Parathyroid adenoma (tissue), 2 donors: ENCODE data around the gene ZER1.

Source experiments
- H2AFZ ChIP-seq: fragments of 300-600 bp; sonication (generic); one replicate; pipeline ENCODE4 v1.7.0; 2017; ENCODE audit warnings: antibody characterized with exemption, mild to moderate bottlenecking
- H3K27ac ChIP-seq: fragments of 300-600 bp; sonication (generic); one replicate; pipeline ENCODE4 v1.7.0; 2017
- H3K27me3 ChIP-seq: fragments of 300-600 bp; sonication (generic); one replicate; pipeline ENCODE4 v1.7.0; 2017; ENCODE audit warnings: low read length; ENCODE audit not compliant: control insufficient read depth, insufficient read depth
- H3K36me3 ChIP-seq: fragments of 300-600 bp; sonication (generic); one replicate; pipeline ENCODE4 v1.7.0; 2017; ENCODE audit warnings: low read length; ENCODE audit not compliant: control insufficient read depth, insufficient read depth
- H3K4me1 ChIP-seq: fragments of 300-600 bp; sonication (generic); one replicate; pipeline ENCODE4 v1.7.0; 2017; ENCODE audit warnings: control low read depth
- H3K4me2 ChIP-seq: fragments of 300-600 bp; sonication (generic); one replicate; pipeline ENCODE4 v1.7.0; 2017; ENCODE audit warnings: low read length
- H3K4me3 ChIP-seq: fragments of 300-600 bp; sonication (generic); one replicate; pipeline ENCODE4 v1.7.0; 2017; ENCODE audit warnings: low read depth, low read length
- H3K79me2 ChIP-seq: fragments of 300-600 bp; sonication (generic); one replicate; pipeline ENCODE4 v1.7.0; 2017; ENCODE audit warnings: control low read depth
- H3K9ac ChIP-seq: fragments of 300-600 bp; sonication (generic); one replicate; pipeline ENCODE4 v1.7.0; 2017; ENCODE audit warnings: mild to moderate bottlenecking
- H3K9me3 ChIP-seq: fragments of 300-600 bp; sonication (generic); one replicate; pipeline ENCODE4 v1.7.0; 2017; ENCODE audit warnings: low read length; ENCODE audit not compliant: control insufficient read depth
- CTCF ChIP-seq: fragments of 300-600 bp; sonication (generic); IDR thresholded peaks from one replicate; pipeline ENCODE4 v1.7.0; 2017; ENCODE audit warnings: antibody characterized with exemption, mild to moderate bottlenecking
- donor health status: primary hyperparathyroidism.

ZER1 gene

DNA sequence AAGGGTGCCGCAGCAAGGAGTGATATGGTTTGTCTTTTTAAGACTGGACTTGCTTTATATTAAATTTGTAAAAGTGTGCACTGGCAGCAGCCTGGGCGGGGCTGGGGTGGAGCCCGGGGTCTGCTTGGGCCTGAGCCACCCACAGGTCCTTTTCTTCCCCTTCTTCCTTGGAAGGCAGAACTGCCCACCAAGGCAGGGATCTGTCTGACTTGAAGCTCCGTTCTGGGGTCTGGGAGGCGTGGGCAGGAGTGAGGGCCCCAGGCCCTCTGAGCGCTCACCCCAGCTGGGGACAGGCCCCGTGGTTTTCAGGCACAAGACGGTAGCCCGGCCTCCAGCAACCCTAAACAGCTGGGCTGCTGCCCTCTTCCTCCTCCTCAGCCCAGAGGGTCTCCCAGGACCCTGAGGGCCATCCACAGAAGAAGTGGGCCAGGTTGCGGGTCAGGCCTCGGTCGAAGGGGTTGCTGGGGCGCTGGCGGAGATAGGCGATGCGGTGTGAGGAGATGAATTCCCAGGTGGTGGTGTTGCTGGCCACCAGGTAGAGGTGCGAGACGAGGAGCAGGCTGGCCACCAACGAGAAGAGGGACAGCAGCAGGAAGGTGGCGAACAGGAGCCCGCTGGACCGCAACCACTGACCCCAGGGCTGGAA is 50.8 kb downstream of the ZER1 start:
- Histone ChIP-seq H3K36me3 (no peaks in the 10 kb centered on the region), H3K4me2 (no peak overlapping the region), H3K4me1 (peaks cover 5% of the 10 kb centered on the region), H3K9ac (no peak overlapping the region), H3K27me3 (no peaks in the 10 kb centered on the region), H3K27ac (no peak overlapping the region), H3K4me3 (no peak overlapping the region), H3K79me2 (no peaks in the 10 kb centered on the region), H3K9me3 (no peaks in the 10 kb centered on the region), H2AFZ (no peak overlapping the region)
- TF ChIP-seq CTCF, result no peak

DNA sequence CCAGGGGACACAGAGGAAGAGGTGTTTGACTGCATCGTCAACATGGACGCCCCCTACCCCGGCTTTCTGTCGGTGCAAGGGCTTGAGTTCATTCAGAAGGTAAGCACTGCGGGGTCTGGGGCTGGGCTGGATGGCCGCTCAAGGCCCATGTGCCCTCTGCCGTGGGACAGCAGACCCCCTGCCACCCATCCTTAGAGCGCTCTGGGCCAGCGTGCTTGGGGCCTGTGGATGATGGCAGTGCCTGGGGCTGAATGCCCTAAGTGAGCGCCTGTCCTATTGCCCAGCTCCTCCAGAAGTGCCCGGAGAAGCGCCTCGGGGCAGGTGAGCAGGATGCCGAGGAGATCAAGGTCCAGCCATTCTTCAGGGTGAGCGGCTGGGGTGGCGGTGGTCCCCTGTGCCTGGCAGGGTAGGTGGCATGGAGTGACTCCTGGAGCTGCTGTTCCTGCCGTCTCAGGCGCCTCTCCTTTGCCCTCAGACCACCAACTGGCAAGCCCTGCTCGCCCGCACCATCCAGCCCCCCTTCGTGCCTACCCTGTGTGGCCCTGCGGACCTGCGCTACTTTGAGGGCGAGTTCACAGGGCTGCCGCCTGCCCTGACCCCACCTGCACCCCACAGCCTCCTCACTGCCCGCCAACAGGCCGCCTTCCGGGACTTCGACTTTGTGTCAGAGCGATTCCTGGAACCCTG is 51.7 kb downstream of the ZER1 start:
- no peaks in the 10 kb centered on the region for H3K79me2 ChIP-seq
- no peak overlapping the region for H3K4me3 ChIP-seq
- TF ChIP-seq CTCF, result no peak
- no peaks in the 10 kb centered on the region for H3K27me3 ChIP-seq
- H3K9me3 ChIP-seq, result no peaks in the 10 kb centered on the region
- H3K9ac ChIP-seq, result no peak overlapping the region
- H3K4me2 ChIP-seq, result no peak overlapping the region
- peaks cover 5% of the 10 kb centered on the region for H3K4me1 ChIP-seq
- H2AFZ ChIP-seq, result no peak overlapping the region
- H3K27ac ChIP-seq, result no peak overlapping the region
- no peaks in the 10 kb centered on the region for H3K36me3 ChIP-seq

DNA sequence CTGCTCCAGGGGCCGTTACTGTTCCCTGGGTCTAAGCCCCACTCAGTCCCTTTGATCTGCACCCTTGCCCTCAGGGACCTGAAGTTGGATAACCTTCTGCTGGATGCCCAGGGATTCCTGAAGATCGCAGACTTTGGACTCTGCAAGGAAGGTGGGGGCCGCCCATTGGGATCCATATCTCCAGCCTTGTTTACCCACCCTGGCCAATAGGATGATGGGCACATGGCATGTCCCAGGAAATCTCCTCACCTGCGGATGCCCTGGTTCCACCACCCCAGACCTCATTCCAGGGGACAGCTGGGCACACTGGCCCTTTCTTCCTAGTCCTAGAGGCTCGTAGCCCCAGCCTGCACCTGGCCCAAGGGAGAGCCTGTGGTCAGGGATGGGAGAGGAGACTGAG is 53.3 kb downstream of the ZER1 start:
- Histone ChIP-seq H3K4me2 (no peak overlapping the region), H3K79me2 (no peaks in the 10 kb centered on the region), H3K4me3 (no peak overlapping the region), H3K4me1 (no peaks in the 10 kb centered on the region), H3K27me3 (no peaks in the 10 kb centered on the region), H3K27ac (no peak overlapping the region), H3K36me3 (no peaks in the 10 kb centered on the region), H2AFZ (no peak overlapping the region), H3K9ac (no peak overlapping the region), H3K9me3 (no peaks in the 10 kb centered on the region)
- TF ChIP-seq CTCF, result no peak

DNA sequence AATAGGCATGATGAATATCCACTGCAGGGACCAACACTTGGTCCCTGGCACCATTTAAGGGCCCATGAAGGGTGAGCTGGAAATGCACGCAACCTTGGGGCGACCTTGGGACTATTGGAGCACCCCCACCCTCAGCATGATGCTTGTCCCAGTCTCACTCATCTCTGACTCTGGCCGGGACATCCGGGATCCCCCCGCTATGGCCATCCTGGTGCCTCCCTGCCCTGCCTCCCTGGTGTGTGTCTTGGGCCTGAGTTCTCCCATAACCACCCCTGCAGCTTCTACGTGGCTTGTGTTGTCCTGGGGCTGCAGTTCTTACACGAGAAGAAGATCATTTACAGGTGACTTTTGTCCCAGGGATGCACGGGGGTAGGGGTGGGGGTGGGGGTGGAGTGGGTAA is 53.7 kb downstream of the ZER1 start:
- Histone ChIP-seq H3K4me3 (no peak overlapping the region), H3K9me3 (no peaks in the 10 kb centered on the region), H3K9ac (no peak overlapping the region), H3K27me3 (no peaks in the 10 kb centered on the region), H2AFZ (no peak overlapping the region), H3K4me1 (no peaks in the 10 kb centered on the region), H3K79me2 (no peaks in the 10 kb centered on the region), H3K27ac (no peak overlapping the region), H3K4me2 (no peak overlapping the region), H3K36me3 (no peaks in the 10 kb centered on the region)
- no peak for TF ChIP-seq CTCF
